Hepatocyte (in vitro differentiated cells): ENCODE measurements around the gene OBP2B. TPM values are rescaled to one million over a fixed set of nuclear protein-coding genes. Genes with fewer than 3 reads are reported as not detected.

Experiments
- DNase-seq: peaks from one replicate; pipeline ENCODE4 v3.0.0-alpha.2; 2016; ENCODE audit warnings: low spot score
- H2AFZ ChIP-seq: fragments of 200-600 bp; sonication (generic); 2 replicates; pipeline ENCODE4 v1.6.0; 2016; ENCODE audit warnings: antibody characterized with exemption, mild to moderate bottlenecking
- H3K27ac ChIP-seq: fragments of 200-600 bp; sonication (generic); 2 replicates; pipeline ENCODE4 v1.5.1; 2016; ENCODE audit warnings: mild to moderate bottlenecking
- H3K27me3 ChIP-seq: fragments of 200-600 bp; sonication (generic); 2 replicates; pipeline ENCODE4 v1.6.1; 2016
- H3K36me3 ChIP-seq: fragments of 200-600 bp; sonication (generic); replicated peaks from 2 replicates; pipeline ENCODE4 v1.5.1; 2016; ENCODE audit warnings: low read depth; ENCODE audit not compliant: insufficient read depth
- H3K4me1 ChIP-seq: fragments of 200-600 bp; sonication (generic); 2 replicates; pipeline ENCODE4 v1.5.1; 2016; ENCODE audit warnings: mild to moderate bottlenecking, moderate library complexity; ENCODE audit not compliant: insufficient read depth
- H3K4me2 ChIP-seq: fragments of 200-600 bp; sonication (generic); 2 replicates; pipeline ENCODE4 v1.6.0; 2016
- H3K4me3 ChIP-seq: fragments of 200-600 bp; sonication (generic); 2 replicates; pipeline ENCODE4 v1.5.1; 2016; ENCODE audit warnings: mild to moderate bottlenecking
- H3K79me2 ChIP-seq: fragments of 200-600 bp; sonication (generic); 2 replicates; pipeline ENCODE4 v1.6.0; 2017; ENCODE audit warnings: mild to moderate bottlenecking
- H3K9me2 ChIP-seq: fragments of 200-600 bp; sonication (generic); replicated peaks from 2 replicates; pipeline ENCODE4 v1.6.0; 2017; ENCODE audit warnings: mild to moderate bottlenecking; ENCODE audit not compliant: insufficient read depth
- H3K9me3 ChIP-seq: fragments of 200-600 bp; sonication (generic); 2 replicates; pipeline ENCODE4 v1.5.1; 2016; ENCODE audit warnings: low read depth, mild to moderate bottlenecking
- H4K20me1 ChIP-seq: fragments of 200-600 bp; sonication (generic); 2 replicates; pipeline ENCODE4 v1.6.0; 2016; ENCODE audit warnings: mild to moderate bottlenecking; ENCODE audit not compliant: insufficient read depth, poor library complexity, severe bottlenecking
- EZH2 ChIP-seq: fragments of 200-600 bp; sonication (generic); IDR thresholded peaks from 2 replicates; pipeline ENCODE4 v1.6.1; 2016; ENCODE audit warnings: antibody characterized with exemption, mild to moderate bottlenecking, borderline replicate concordance
- EZH2phosphoT487 ChIP-seq: fragments of 200-600 bp; sonication (generic); IDR thresholded peaks from one replicate; pipeline ENCODE4 v1.6.1; 2018; ENCODE audit warnings: antibody characterized with exemption, mild to moderate bottlenecking, low read depth, moderate library complexity; ENCODE audit not compliant: unreplicated experiment, severe bottlenecking
- WGBS: methylation state at CpG from one replicate; pipeline ENCODE4 v1.1.6; 2016; ENCODE audit warnings: low lambda C conversion rate; ENCODE audit errors: missing lambda C conversion rate; 5-methylcytosine and 5-hydroxymethylcytosine counted together
- polyA plus RNA-seq: library from polyadenylated mRNA; unstranded; fragments of >200 nt; fragmentation: Nextera tagmentation; extraction: Ambion mirVana; gene quantifications from 2 replicates; pipeline ENCODE4 v1.2.1, GENCODE V29; 2016
- total RNA-seq: library from RNA; depleted of rRNA; stranded (reverse); fragments of >200 nt; gene quantifications from 2 replicates; pipeline ENCODE4 v1.2.3, GENCODE V29; 2014
- TF ChIP-seq, protein P1 (sequence below): fragments of 200-600 bp; sonication (generic); IDR thresholded peaks from 2 replicates; pipeline ENCODE4 v1.5.1; 2016; ENCODE audit warnings: antibody characterized with exemption, mild to moderate bottlenecking; ENCODE audit not compliant: poor library complexity

Gene OBP2B
- total and polyA plus RNA-seq, 2 experiments from 2014 or later, result not detected

GRCh38 chr9:133168432-133168831 is 40.6 kb downstream of the OBP2B start:
- H2AFZ ChIP-seq, result no peak overlapping the region
- TF ChIP-seq EZH2phosphoT487, result no peak
- no peak for TF ChIP-seq EZH2
- H3K4me1 ChIP-seq, result peaks cover 10% of the 10 kb centered on the region
- H3K27me3 ChIP-seq, result no peaks in the 10 kb centered on the region
- no peaks in the 10 kb centered on the region for H3K79me2 ChIP-seq
- no peak overlapping the region for H3K4me3 ChIP-seq
- no peaks in the 10 kb centered on the region for H3K9me2 ChIP-seq
- H3K4me2 ChIP-seq, result no peak overlapping the region
- no peak for DNase-seq
- 52% methylated on average over 6 of the region's 6 CpGs for WGBS
- H3K9me3 ChIP-seq, result no peaks in the 10 kb centered on the region
- no peaks in the 10 kb centered on the region for H4K20me1 ChIP-seq
- H3K36me3 ChIP-seq, result no peaks in the 10 kb centered on the region
- no peak overlapping the region for H3K27ac ChIP-seq

- Histone ChIP-seq H3K4me3 (no peak overlapping the region), H3K79me2 (no peaks in the 10 kb centered on the region), H2AFZ (no peak overlapping the region), H3K9me3 (no peaks in the 10 kb centered on the region), H3K4me1 (peaks cover 15% of the 10 kb centered on the region), H3K4me2 (no peak overlapping the region), H3K27me3 (no peaks in the 10 kb centered on the region), H3K9me2 (no peaks in the 10 kb centered on the region), H4K20me1 (no peaks in the 10 kb centered on the region), H3K27ac (no peak overlapping the region), H3K36me3 (no peaks in the 10 kb centered on the region)
- TF ChIP-seq EZH2 (no peak), EZH2phosphoT487 (no peak)
- TF ChIP-seq, protein P1, sequence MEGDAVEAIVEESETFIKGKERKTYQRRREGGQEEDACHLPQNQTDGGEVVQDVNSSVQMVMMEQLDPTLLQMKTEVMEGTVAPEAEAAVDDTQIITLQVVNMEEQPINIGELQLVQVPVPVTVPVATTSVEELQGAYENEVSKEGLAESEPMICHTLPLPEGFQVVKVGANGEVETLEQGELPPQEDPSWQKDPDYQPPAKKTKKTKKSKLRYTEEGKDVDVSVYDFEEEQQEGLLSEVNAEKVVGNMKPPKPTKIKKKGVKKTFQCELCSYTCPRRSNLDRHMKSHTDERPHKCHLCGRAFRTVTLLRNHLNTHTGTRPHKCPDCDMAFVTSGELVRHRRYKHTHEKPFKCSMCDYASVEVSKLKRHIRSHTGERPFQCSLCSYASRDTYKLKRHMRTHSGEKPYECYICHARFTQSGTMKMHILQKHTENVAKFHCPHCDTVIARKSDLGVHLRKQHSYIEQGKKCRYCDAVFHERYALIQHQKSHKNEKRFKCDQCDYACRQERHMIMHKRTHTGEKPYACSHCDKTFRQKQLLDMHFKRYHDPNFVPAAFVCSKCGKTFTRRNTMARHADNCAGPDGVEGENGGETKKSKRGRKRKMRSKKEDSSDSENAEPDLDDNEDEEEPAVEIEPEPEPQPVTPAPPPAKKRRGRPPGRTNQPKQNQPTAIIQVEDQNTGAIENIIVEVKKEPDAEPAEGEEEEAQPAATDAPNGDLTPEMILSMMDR, result no peak
- 93% methylated on average over 3 of the region's 3 CpGs for WGBS
- DNase-seq, result no peak
Observed at GRCh38 chr9:133167769-133168168, 41.3 kb downstream of the OBP2B start.

GRCh38 chr9:133167096-133167730 is 41.8 kb downstream of the OBP2B start:
- no peak for DNase-seq

DNA sequence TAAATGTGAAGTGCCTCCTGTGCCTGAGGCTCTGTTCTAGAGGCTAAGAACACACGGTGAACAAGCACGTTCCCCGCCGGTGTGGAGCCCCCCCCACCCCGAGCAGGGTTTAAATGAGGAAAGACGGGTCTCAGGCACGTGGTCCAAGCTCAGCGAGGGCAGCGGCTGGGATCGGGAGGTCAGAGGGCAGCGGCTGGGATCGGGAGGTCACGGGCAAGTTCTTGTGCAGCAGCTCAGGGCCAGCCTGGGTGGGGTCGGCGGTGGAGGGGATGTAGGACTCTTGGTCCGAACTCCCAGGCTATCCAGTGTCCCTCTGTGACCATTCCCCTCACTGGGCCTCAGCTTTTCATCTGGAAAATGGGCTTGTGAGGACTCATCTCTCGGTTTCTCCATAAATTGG is 42.7 kb downstream of the OBP2B start:
- no peaks in the 10 kb centered on the region for H4K20me1 ChIP-seq
- H3K27me3 ChIP-seq, result no peaks in the 10 kb centered on the region
- DNase-seq, result no peak
- no peak overlapping the region for H3K4me2 ChIP-seq
- 87% methylated on average over 17 of the region's 17 CpGs for WGBS
- no peaks in the 10 kb centered on the region for H3K79me2 ChIP-seq
- no peak overlapping the region for H3K27ac ChIP-seq
- H3K9me3 ChIP-seq, result no peaks in the 10 kb centered on the region
- no peak overlapping the region for H2AFZ ChIP-seq
- H3K4me3 ChIP-seq, result no peak overlapping the region
- TF ChIP-seq, protein P1, result no peak
- TF ChIP-seq EZH2 (no peak), EZH2phosphoT487 (no peak)
- no peaks in the 10 kb centered on the region for H3K9me2 ChIP-seq
- peaks cover 18% of the 10 kb centered on the region for H3K4me1 ChIP-seq
- H3K36me3 ChIP-seq, result no peaks in the 10 kb centered on the region

More at GRCh38 chr9:133167096-133167730, 41.8 kb downstream of the OBP2B start:
- Histone ChIP-seq H3K9me3 (no peaks in the 10 kb centered on the region), H3K36me3 (no peaks in the 10 kb centered on the region), H3K27me3 (no peaks in the 10 kb centered on the region), H3K9me2 (no peaks in the 10 kb centered on the region), H3K4me3 (no peak overlapping the region), H3K4me1 (peaks cover 15% of the 10 kb centered on the region), H3K27ac (no peak overlapping the region), H4K20me1 (no peaks in the 10 kb centered on the region), H3K79me2 (no peaks in the 10 kb centered on the region), H3K4me2 (no peak overlapping the region), H2AFZ (no peak overlapping the region)
- TF ChIP-seq EZH2phosphoT487, result no peak
- TF ChIP-seq EZH2, result no peak
- TF ChIP-seq, protein P1, result no peak
- 75% methylated on average over 3 of the region's 3 CpGs for WGBS
